Eye (tissue), 1 donor: ENCODE measurements around the gene ODC1.

Experiments
- DNase-seq: peaks from one replicate; pipeline ENCODE4 v3.0.0-alpha.2; 2015

ODC1 gene

GRCh38 chr2:10397878-10398277 is 50.2 kb downstream of the ODC1 start:
- no peak for DNase-seq

- DNase-seq: no peak
Measured at GRCh38 chr2:10397297-10397875, 50.7 kb downstream of the ODC1 start.

GRCh38 chr2:10396464-10396863 is 51.7 kb downstream of the ODC1 start:
- no peak for DNase-seq

- no peak for DNase-seq
Measured at GRCh38 chr2:10395893-10396292, 52.2 kb downstream of the ODC1 start.

- DNase-seq: no peak
Measured at GRCh38 chr2:10393640-10393982, 54.5 kb downstream of the ODC1 start.

GRCh38 chr2:10392951-10393639 is 55.0 kb downstream of the ODC1 start:
- no peak for DNase-seq

GRCh38 chr2:10392548-10392947 is 55.6 kb downstream of the ODC1 start:
- no peak for DNase-seq

- DNase-seq: no peak
Measured at GRCh38 chr2:10392100-10392499, 56.0 kb downstream of the ODC1 start.

- DNase-seq: no peak
Measured at GRCh38 chr2:10390369-10390801, 57.7 kb downstream of the ODC1 start.
